ENCODE measurements around the gene TMEM52. TPM values are rescaled to one million over a fixed set of nuclear protein-coding genes. Genes with fewer than 3 reads are reported as not detected.
"Not testable (repeated sequence)": the region's sequence is repeated elsewhere in the genome, so short reads cannot be mapped to it uniquely, and the experiment has no call there.

The TMEM52 gene
- polyA plus RNA-seq, 1 donor, result 1.1 TPM

DNA sequence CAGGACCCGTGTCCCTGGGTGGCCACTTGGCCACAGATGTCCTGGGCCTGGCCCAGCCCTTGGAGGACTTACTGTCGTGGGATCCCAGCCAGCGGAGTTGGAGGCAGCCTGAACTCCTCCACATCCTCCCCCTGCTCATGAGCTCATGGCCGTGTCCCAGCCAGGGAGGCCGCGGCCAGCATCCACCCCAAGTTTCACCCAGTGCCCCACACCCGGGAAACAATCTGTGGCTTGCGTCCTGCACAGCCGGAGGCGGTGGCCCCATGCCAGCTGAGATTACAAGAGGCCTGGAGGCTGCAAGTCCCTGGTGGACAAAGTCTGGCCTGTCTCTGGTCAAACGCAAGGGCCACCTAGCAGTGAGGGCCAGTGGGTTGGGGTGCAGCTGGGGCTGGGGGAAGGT is 27.5 kb upstream of the TMEM52 start:
- no peak for DNase-seq

- DNase-seq, result no peak
These were observed 26.8 kb upstream of the TMEM52 start for GRCh38 chr1:1945782-1946393.

DNA sequence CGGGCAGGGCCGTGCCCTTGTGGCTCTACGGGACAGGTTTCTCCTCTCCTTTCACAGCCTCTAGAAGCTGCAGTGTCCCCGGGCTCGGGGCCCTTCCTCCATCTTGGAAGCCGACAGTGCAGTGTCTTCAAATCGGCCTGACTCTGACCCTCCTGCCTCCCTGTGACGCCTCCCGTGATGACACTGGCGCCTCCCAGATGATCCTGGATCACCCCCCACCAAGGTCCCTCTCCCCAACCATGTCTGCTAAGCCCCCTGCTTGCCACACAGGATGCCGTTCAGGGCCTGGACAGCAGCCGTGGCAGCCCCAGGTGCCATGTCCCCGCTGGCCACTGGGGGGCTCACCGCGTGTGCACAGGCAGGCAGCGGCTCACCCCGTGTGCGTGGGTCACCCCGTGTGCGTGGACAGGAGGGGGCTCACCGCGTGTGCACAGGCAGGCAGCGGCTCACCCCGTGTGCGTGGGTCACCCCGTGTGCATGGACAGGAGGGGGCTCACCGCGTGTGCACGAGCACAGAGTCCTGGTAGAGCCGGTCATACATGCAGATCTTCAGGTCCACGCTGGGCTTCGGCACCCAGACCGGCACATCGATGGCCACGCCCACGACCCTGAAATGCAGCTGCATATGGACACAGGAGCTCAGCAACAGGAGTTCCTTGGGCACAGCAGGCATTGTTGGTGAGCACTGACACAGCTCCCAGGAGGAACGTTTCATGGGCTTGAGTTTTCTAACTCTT is 24.9 kb upstream of the TMEM52 start:
- peak; percentile 26 for DNase-seq

DNA sequence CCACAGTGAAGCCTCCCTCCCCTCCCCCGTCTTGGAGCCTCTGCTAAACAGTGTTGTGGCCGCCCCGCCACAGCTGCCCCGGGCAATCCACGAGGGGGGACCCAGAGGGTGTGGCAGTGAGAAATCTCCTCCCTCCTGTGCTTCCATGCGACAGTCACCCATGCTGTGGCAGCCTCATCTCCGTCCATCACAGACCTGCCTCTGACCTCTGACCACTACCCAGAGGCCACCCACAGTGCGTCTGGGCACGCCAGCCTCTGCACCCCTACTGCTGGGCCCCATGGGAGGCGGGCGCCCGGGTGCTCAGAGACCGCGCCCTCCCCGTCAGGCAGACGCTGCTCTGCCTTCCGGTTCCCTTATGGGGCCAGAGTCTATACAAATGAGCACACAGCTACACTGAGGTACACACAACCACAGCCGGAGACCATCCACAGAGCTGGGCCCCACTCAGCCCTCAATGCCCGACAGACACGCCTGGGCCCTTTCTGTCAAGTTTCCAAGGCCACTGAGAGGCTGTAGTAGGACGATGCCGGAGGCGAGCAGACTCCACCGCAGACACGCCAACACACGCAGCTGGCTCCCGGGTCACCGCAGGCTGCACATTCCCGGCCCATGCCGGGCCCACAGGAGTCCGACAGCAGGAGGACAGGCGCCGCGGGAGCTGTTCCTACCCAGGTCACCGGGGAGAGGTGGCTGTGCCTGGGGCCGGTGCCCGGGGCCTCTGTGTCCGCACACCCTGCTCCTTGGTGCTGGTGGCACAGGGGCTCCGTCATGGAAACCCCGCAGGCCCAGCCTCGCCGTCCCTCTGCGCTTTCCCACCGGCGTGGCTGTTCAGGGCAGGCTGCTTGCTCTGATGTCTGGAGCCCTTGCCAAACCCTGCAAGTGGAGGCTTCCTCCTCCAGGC is 23.9 kb upstream of the TMEM52 start:
- no peak for DNase-seq

GRCh38 chr1:1941868-1942752 is 23.0 kb upstream of the TMEM52 start:
- DNase-seq, result no peak

- no peak for DNase-seq
These were observed 22.2 kb upstream of the TMEM52 start for GRCh38 chr1:1941211-1941841.

- DNase-seq, result no peak
These were observed 21.0 kb upstream of the TMEM52 start for GRCh38 chr1:1940123-1940425.

- no peak for DNase-seq
These were observed 20.4 kb upstream of the TMEM52 start for GRCh38 chr1:1939296-1940122.

DNA sequence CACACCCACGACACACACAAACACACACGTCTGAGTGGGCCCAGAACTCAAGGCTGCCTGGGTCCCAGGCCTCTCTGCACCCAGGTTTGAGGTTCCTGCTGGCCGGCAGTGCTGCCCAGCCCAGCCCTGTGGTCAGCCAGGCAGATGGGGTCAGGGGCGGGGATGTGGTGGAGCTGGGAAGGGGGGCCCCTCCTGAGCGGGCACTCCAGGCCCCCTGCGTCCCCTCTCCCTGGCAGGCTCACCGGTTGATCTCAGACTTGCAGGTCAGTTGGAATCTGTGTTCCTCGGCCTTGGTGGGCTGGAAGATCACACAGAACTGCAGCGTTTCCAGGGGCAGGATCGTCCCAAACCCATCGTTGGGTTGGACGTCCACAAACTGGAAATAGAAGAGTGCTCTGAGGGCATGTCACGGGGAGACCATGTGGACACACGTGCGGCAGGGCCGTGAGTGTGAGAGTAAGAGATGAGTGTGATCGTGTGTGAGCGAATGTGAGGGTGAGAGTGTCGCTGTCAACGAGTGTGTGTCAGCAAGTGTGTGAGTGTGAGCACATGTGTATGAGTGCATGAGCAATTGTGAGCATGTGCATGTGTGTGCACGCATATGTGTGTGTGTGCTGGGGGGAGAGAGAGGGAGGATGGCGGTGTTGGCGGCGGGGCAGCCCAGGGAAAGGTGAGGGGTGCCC is 19.7 kb upstream of the TMEM52 start:
- DNase-seq, result no peak

GRCh38 chr1:1938276-1938573 is 19.1 kb upstream of the TMEM52 start:
- DNase-seq, result no peak

- no peak for DNase-seq
These were observed 18.6 kb upstream of the TMEM52 start for GRCh38 chr1:1937549-1938275.

DNA sequence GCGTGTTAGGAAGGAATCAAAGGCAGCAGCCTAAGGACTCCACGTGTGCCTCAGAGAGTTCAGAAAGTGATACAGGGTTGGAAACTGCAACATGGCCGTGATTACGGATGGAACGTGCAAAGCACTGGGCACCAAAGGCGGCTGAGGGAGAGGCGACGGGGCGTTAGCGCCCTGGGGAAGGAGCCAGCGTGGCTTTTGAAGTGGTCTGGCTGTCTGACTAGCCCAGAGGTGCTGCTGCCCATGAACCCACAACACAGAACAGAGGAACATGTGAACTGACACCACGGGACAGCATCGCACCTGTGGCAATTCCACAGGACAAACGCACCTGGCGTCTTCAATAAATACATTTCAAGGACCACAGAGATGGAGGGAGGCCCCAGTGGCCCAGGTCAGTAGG is 18.0 kb upstream of the TMEM52 start:
- DNase-seq, result no peak

GRCh38 chr1:1934848-1935247 is 15.8 kb upstream of the TMEM52 start:
- DNase-seq, result not testable (repeated sequence)

GRCh38 chr1:1929639-1930545 is 10.8 kb upstream of the TMEM52 start:
- no peak for DNase-seq

DNA sequence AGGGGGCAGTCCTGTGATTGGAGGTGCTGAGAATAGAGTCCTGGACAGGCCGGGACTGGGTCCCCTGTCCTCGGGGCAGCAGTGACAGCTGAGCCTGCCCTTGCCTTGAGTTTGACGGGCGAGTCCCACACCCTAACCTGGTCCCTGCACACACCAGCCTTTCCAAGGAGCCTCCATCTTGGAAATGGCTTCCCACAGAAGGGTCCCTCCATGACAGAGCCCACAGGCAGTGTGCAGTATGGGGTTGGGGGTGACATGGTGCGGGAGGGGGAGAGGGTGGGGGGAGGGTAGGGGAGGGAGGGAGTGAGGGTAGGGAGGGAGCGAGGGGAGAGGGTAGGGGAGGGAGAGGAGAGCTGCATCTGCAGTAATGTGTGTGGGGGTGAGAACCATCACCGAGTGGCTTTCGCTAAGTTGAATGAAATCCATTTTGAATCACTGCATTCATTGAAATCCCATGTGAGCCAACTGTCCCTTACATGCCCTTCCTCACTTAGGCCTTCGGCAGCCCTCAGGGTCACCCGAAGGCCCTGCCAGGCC is 10.1 kb upstream of the TMEM52 start:
- no peak for DNase-seq

- DNase-seq, result no peak
These were observed 9.4 kb upstream of the TMEM52 start for GRCh38 chr1:1928231-1929101.

DNA sequence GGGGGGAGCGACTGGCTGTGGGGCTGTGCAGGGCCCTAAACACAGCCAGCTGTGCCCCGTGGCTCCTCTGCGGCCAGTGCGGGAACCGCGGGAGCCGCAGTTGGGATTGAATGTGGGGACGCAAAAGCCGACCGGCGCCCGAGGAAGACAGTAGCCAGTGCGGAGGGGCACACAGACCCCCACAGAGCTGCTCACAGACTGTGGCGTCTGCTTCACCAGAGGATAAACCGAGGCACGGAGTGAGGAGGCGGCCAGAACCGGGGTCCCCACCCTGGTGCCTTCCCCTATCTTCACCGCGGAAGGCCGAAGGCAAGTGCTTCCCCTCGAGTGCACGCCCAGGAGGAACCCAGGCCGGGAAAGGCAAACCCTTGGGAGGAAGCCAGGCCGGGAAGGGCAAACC is 8.7 kb upstream of the TMEM52 start:
- no peak for DNase-seq
